GM12864 (cell line): ENCODE measurements around the gene YWHAH.

Experiments
- DNase-seq: peaks from one replicate; pipeline ENCODE4 v3.0.0-alpha.2; 2011; ENCODE audit warnings: low read depth
- H3K4me3 ChIP-seq: 2 replicates; pipeline ENCODE4 v1.5.1; 2011; ENCODE audit warnings: mild to moderate bottlenecking, low read depth, low read length, control low read depth
- CTCF ChIP-seq: IDR thresholded peaks from 2 replicates; pipeline ENCODE4 v1.5.1; 2011; ENCODE audit warnings: low read depth, mild to moderate bottlenecking, moderate library complexity, low read length, control low read depth, inconsistent platforms; ENCODE audit errors: missing control alignments

The YWHAH gene

DNA sequence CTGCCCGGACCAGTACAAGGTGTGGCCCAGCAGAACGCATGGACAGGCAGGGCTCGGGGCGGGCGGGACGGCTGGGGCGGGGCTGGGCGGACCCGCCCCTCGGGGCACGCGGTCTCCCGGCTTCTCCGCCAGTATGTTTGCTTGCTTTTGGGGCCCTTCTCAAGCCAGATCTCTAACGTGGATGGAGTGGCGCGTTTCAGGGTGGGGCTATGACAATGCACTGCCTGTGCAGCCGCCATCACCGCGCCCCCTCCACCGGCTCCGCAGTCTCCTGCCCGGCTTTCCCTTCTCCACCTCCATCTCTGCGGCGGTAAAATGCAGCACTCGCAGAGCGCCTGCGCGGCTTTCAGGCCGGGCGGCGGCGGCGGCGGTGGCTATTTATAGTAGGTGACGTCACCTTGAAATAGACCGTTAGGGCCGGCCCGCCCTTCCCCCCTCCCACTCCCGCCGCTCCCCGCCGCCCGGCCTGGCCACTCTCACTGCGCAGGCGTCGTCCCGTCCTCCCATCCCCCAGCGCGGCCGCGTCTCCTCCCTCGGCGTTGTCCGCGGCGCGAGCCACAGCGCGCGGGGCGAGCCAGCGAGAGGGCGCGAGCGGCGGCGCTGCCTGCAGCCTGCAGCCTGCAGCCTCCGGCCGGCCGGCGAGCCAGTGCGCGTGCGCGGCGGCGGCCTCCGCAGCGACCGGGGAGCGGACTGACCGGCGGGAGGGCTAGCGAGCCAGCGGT is at the start of gene YWHAH:
TSS of gene YWHAH (plus strand) at position 558 of the 722 bp plus-strand sequence. CDS start 199 bp downstream, outside the sequence.
- peak within 1 kb of the TSS; percentile 78 for H3K4me3 ChIP-seq
- no peak for TF ChIP-seq CTCF
- DNase-seq: peak; percentile 53

DNA sequence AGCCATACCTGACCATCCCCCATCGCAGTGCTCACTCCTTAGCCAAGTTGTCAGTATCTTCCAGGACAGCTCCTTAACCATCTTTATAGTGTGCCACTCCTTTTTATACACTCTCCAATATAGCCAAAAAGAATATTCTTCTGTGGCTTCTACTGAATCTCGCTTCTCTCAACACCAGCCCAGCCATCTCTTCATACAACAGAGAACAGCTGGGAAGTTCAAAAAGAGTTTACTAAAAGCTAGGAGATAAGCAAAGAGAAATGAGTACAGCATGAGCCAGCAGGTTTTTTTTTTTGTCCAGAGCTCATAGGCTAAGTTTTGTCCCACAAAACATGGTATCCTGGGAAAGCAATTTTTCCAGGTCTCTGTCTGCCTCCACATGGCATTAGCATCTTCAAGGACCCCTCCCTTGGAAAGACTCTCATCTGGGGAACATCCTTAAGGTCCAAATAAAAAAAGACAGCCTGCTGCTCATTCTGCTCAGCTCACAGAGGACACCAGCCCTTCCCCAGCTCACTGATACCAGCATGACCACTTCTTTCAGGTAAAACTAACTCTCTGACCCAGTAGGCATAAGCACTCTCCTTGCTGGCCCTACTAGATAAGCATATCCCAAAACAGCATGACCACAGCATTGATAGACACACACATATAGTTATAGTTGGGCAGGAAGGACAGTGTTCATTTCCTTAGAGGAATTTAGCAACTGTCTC is 48.8 kb upstream of the YWHAH start:
- H3K4me3 ChIP-seq: no peak overlapping the region
- TF ChIP-seq CTCF: no peak
- no peak for DNase-seq

DNA sequence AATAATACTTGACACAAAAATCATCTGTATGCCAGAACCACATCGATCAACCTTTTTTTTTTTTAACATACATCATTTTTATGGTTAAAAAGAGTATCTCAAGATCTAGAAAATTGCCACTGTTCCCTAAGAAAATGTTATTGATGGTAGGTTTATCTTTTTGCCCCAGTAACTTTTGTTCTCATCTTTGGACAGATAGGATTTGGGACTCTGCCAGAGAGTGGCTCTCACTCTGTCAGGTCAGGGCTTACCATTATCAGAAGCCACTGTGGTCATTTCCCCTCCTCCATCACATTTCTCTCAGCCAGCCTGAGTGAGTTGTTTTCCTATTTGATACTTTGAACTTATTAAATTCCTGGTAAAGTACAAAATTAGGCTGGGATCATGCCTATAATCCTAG is 47.9 kb upstream of the YWHAH start:
- H3K4me3 ChIP-seq: no peak overlapping the region
- DNase-seq: no peak
- TF ChIP-seq CTCF: no peak

GRCh38 chr22:31897842-31898805 is 46.2 kb upstream of the YWHAH start:
- no peak for DNase-seq
- TF ChIP-seq CTCF: no peak

GRCh38 chr22:31898926-31899325 is 45.4 kb upstream of the YWHAH start:
- no peak overlapping the region for H3K4me3 ChIP-seq
- no peak for DNase-seq
- no peak for TF ChIP-seq CTCF

More at GRCh38 chr22:31897842-31898805, 46.2 kb upstream of the YWHAH start:
- no peak overlapping the region for H3K4me3 ChIP-seq

GRCh38 chr22:31899669-31900068 is 44.7 kb upstream of the YWHAH start:
- TF ChIP-seq CTCF: no peak
- no peak overlapping the region for H3K4me3 ChIP-seq
- DNase-seq: no peak
